HCT116 (cell line): Measurements from ENCODE around the gene LMNA.

Experiments
- CEBPB ChIP-seq: IDR thresholded peaks from 2 replicates; pipeline ENCODE4 v1.6.1; 2012; ENCODE audit warnings: low read depth
- ELF1 ChIP-seq: IDR thresholded peaks from 2 replicates; pipeline ENCODE4 v1.6.1; 2012; ENCODE audit warnings: low read depth, borderline replicate concordance
- EZH2 ChIP-seq: fragments of 200-600 bp; sonication (generic); IDR thresholded peaks from 2 replicates; pipeline ENCODE4 v1.6.1; 2017; ENCODE audit warnings: antibody characterized with exemption, mixed run types
- EZH2phosphoT487 ChIP-seq: fragments of 200-600 bp; IDR thresholded peaks from 2 replicates; pipeline ENCODE4 v1.6.1; 2018; ENCODE audit warnings: antibody characterized with exemption, borderline replicate concordance
- POLR2A ChIP-seq: IDR thresholded peaks from 2 replicates; pipeline ENCODE4 v1.7.0; 2011; ENCODE audit warnings: borderline replicate concordance; ENCODE audit not compliant: insufficient read depth, insufficient read length; ENCODE audit errors: extremely low read depth
- POLR2AphosphoS5 ChIP-seq: IDR thresholded peaks from 2 replicates; pipeline ENCODE4 v1.6.1; 2011; ENCODE audit warnings: mild to moderate bottlenecking, low read depth, low read length, moderate library complexity
- RAD21 ChIP-seq: IDR thresholded peaks from 2 replicates; pipeline ENCODE4 v1.6.1; 2012; ENCODE audit warnings: low read depth, mild to moderate bottlenecking
- SIN3A ChIP-seq: IDR thresholded peaks from 2 replicates; pipeline ENCODE4 v1.6.1; 2012; ENCODE audit warnings: low read depth
- TCF7L2 ChIP-seq: IDR thresholded peaks from 2 replicates; pipeline ENCODE4 v1.7.0; 2011; ENCODE audit warnings: borderline replicate concordance, inconsistent platforms; ENCODE audit not compliant: insufficient read depth, insufficient read length; ENCODE audit errors: extremely low read depth
- TF ChIP-seq, protein P1 (sequence below), 3 experiments: fragments of 200-600 bp in 1 of 3; sonication (generic) in 1 of 3; IDR thresholded peaks in 2 of 3; conservative IDR thresholded peaks in 1 of 3; 2 replicates each; pipeline ENCODE4 v1.5.1; 2012 to 2017; ENCODE audit warnings: low read depth in 2 of 3, low read length in 2 of 3, antibody characterized with exemption in 1 of 3, borderline replicate concordance in 1 of 3, control low read depth in 1 of 3, mild to moderate bottlenecking in 1 of 3, mixed read lengths in 1 of 3, mixed run types in 1 of 3, moderate library complexity in 1 of 3; ENCODE audit not compliant: insufficient read depth in 1 of 3
- TF ChIP-seq, protein P2 (sequence below): IDR thresholded peaks from 2 replicates; pipeline ENCODE4 v1.6.1; 2012
- TF ChIP-seq, protein P3 (sequence below): IDR thresholded peaks from 2 replicates; pipeline ENCODE4 v1.6.1; 2012; ENCODE audit warnings: low read depth
- TF ChIP-seq, protein P4 (sequence below): IDR thresholded peaks from 2 replicates; pipeline ENCODE4 v1.6.1; 2011; ENCODE audit warnings: mild to moderate bottlenecking, low read length, moderate library complexity; ENCODE audit not compliant: insufficient replicate concordance; ENCODE audit errors: extremely low read depth

DNA sequence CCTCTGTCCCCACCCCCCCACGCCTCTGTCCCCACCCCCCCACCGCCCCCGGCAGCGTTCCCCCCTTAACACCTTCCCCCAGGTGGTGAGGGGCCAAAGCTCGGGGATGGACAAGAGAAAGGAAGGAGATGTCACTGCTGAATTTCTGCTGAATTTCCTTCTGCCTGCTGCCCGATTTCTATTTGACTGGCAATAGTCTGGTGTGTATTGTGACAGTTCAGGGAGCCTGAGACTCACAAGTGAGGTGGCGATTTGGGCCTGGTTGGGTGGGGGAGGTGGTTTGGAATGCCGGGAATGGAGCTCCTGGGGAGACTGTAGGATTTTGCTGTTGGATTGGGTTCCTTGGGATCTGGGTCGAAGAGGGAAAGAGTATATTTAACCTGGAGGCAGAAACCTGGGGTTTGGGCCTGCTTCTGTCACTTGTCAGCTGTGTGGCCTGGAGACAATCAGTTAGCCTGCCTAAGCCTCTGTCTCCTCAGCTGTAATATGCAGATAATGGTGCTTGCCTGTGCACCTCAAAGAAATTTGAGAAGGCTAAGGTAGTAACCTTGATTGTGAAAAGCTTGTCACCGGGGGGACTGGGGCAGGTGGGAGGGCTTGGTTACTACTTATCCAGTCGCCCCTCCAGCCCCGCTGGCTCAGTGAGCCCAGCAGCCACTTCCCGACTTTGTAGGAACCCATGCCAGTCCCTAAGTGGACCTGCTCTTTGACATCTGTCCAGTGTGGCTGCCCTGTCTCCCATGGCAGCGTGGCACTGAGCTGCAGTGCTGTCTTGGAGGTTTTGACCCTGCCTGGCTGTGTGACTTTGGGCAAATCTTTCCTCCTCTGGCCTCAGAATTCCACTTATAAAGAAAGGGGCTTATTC is 7.7 kb upstream of the LMNA start:
- TF ChIP-seq, protein P1, sequence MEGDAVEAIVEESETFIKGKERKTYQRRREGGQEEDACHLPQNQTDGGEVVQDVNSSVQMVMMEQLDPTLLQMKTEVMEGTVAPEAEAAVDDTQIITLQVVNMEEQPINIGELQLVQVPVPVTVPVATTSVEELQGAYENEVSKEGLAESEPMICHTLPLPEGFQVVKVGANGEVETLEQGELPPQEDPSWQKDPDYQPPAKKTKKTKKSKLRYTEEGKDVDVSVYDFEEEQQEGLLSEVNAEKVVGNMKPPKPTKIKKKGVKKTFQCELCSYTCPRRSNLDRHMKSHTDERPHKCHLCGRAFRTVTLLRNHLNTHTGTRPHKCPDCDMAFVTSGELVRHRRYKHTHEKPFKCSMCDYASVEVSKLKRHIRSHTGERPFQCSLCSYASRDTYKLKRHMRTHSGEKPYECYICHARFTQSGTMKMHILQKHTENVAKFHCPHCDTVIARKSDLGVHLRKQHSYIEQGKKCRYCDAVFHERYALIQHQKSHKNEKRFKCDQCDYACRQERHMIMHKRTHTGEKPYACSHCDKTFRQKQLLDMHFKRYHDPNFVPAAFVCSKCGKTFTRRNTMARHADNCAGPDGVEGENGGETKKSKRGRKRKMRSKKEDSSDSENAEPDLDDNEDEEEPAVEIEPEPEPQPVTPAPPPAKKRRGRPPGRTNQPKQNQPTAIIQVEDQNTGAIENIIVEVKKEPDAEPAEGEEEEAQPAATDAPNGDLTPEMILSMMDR (IDR thresholded peaks at IDR 0.05 in 2 of 3, conservative IDR thresholded peaks at IDR 0.05 in 1 of 3; ENCODE audit: borderline replicate concordance in 1 of 3, insufficient read depth in 1 of 3, low read depth in 2 of 3, low read length in 2 of 3), result no peak
- TF ChIP-seq SIN3A, result no peak
- TF ChIP-seq CEBPB, result no peak
- TF ChIP-seq, protein P2, sequence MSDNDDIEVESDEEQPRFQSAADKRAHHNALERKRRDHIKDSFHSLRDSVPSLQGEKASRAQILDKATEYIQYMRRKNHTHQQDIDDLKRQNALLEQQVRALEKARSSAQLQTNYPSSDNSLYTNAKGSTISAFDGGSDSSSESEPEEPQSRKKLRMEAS, result no peak
- TF ChIP-seq EZH2phosphoT487, result no peak
- TF ChIP-seq, protein P3, sequence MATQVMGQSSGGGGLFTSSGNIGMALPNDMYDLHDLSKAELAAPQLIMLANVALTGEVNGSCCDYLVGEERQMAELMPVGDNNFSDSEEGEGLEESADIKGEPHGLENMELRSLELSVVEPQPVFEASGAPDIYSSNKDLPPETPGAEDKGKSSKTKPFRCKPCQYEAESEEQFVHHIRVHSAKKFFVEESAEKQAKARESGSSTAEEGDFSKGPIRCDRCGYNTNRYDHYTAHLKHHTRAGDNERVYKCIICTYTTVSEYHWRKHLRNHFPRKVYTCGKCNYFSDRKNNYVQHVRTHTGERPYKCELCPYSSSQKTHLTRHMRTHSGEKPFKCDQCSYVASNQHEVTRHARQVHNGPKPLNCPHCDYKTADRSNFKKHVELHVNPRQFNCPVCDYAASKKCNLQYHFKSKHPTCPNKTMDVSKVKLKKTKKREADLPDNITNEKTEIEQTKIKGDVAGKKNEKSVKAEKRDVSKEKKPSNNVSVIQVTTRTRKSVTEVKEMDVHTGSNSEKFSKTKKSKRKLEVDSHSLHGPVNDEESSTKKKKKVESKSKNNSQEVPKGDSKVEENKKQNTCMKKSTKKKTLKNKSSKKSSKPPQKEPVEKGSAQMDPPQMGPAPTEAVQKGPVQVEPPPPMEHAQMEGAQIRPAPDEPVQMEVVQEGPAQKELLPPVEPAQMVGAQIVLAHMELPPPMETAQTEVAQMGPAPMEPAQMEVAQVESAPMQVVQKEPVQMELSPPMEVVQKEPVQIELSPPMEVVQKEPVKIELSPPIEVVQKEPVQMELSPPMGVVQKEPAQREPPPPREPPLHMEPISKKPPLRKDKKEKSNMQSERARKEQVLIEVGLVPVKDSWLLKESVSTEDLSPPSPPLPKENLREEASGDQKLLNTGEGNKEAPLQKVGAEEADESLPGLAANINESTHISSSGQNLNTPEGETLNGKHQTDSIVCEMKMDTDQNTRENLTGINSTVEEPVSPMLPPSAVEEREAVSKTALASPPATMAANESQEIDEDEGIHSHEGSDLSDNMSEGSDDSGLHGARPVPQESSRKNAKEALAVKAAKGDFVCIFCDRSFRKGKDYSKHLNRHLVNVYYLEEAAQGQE, result no peak
- TF ChIP-seq TCF7L2, result no peak
- TF ChIP-seq EZH2, result no peak
- TF ChIP-seq POLR2A, result no peak
- TF ChIP-seq POLR2AphosphoS5, result no peak; the same call in 1 of the 2 replicates
- no peak for TF ChIP-seq RAD21
- TF ChIP-seq ELF1, result no peak
- TF ChIP-seq, protein P4, sequence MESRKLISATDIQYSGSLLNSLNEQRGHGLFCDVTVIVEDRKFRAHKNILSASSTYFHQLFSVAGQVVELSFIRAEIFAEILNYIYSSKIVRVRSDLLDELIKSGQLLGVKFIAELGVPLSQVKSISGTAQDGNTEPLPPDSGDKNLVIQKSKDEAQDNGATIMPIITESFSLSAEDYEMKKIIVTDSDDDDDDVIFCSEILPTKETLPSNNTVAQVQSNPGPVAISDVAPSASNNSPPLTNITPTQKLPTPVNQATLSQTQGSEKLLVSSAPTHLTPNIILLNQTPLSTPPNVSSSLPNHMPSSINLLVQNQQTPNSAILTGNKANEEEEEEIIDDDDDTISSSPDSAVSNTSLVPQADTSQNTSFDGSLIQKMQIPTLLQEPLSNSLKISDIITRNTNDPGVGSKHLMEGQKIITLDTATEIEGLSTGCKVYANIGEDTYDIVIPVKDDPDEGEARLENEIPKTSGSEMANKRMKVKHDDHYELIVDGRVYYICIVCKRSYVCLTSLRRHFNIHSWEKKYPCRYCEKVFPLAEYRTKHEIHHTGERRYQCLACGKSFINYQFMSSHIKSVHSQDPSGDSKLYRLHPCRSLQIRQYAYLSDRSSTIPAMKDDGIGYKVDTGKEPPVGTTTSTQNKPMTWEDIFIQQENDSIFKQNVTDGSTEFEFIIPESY, result no peak
